ENCODE data around the gene TAB2. TPM values are rescaled to one million over a fixed set of nuclear protein-coding genes. Genes with fewer than 3 reads are reported as not detected.

TAB2 gene
- total RNA-seq, 1 experiment from 2014 or later: 56.7 TPM

DNA sequence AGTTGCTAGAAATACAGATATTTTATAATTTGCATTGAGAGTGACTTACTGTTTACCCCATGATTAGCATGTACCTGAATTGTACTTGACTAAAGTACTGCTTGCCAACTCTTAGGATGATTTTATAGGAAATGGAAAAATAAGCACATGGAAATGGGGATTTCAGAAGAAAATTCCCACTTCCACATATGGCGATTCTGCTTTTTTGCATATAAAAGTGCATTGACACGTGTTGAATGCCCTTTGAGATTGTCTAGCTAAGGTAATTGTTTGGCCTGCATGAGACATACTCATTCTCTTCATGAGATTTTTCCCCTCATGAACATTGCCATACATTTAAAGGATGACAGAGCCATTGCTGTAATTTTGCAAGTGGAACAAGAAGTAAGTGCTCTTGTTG, 10.1 kb downstream of the TAB2 start:
- Histone ChIP-seq H2AFZ (ENCODE audit: low read depth, low read length, poor library complexity, severe bottlenecking) (no peak overlapping the region), H3K79me2 (ENCODE audit: insufficient read depth, low read length) (peaks cover 100% of the 10 kb centered on the region), H3K27ac (ENCODE audit: low read depth, low read length) (no peak overlapping the region), H3K36me3 (ENCODE audit: control insufficient read depth in 1 of 2, insufficient read depth in 2 of 2, low read length in 2 of 2) (no peaks in the 10 kb centered on the region), H3K9me3 (ENCODE audit: control insufficient read depth in 1 of 2, insufficient read depth in 1 of 2, low read depth in 1 of 2, low read length in 2 of 2) (no peaks in the 10 kb centered on the region), H4K20me1 (ENCODE audit: insufficient read depth) (peaks cover 10% of the 10 kb centered on the region; the same call in 1 of the 2 replicates), H3K9me2 (ENCODE audit: insufficient read depth) (no peaks in the 10 kb centered on the region), H3K27me3 (ENCODE audit: insufficient read depth, low read length) (no peaks in the 10 kb centered on the region), H3K4me1 (ENCODE audit: control insufficient read depth in 1 of 2, insufficient read depth in 2 of 2, low read length in 2 of 2) (peaks cover 5 to 16% of the 10 kb centered on the region in 2 experiments; a peak in 3 of 4 replicates), H3K9ac (ENCODE audit: low read length) (no peak overlapping the region), H3K4me2 (ENCODE audit: low read length) (no peak overlapping the region), H3K4me3 (replicated peaks in 1 of 2; ENCODE audit: low read depth in 1 of 2, low read length in 2 of 2) (no peak overlapping the region)
- ChIA-PET POLR2A (no interaction called here), CTCF (no interaction called here), RAD21 (ENCODE audit: low non-redundant PET in 1 of 2, low total read pairs in 2 of 2, uncharacterized antibody in 2 of 2, unreplicated experiment in 2 of 2) (no interaction called here)
- ATAC-seq: no peak
- BruUV-seq (replicated peaks): no TSS peak
- intact Hi-C loops (cut with micrococcal nuclease): no loop called here
- DNase-seq (ENCODE audit: low read depth, low spot score): no peak
- TF ChIP-seq CEBPB (IDR thresholded peaks at IDR 0.05; ENCODE audit: low read depth): no peak
- TF ChIP-seq, protein P1, sequence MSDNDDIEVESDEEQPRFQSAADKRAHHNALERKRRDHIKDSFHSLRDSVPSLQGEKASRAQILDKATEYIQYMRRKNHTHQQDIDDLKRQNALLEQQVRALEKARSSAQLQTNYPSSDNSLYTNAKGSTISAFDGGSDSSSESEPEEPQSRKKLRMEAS (IDR thresholded peaks at IDR 0.05): no peak
- TF ChIP-seq EGR1 (IDR thresholded peaks at IDR 0.05; ENCODE audit: low read depth): no peak
- no peak for TF ChIP-seq RAD21 (IDR thresholded peaks at IDR 0.05; ENCODE audit: low read depth)
- no peak for TF ChIP-seq YY1 (IDR thresholded peaks at IDR 0.05; ENCODE audit: extremely low read depth, insufficient replicate concordance, low read depth, low read length)
- no peak for TF ChIP-seq REST (IDR thresholded peaks at IDR 0.05; ENCODE audit: low read depth)
- TF ChIP-seq FOSL1 (IDR thresholded peaks at IDR 0.05; ENCODE audit: low read depth): no peak
- TF ChIP-seq SRF (IDR thresholded peaks at IDR 0.05; ENCODE audit: low read depth): no peak
- TF ChIP-seq, protein P2, sequence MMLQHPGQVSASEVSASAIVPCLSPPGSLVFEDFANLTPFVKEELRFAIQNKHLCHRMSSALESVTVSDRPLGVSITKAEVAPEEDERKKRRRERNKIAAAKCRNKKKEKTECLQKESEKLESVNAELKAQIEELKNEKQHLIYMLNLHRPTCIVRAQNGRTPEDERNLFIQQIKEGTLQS (IDR thresholded peaks at IDR 0.05): no peak
- no peak for TF ChIP-seq JUND (IDR thresholded peaks at IDR 0.05)
- TF ChIP-seq ZFX (IDR thresholded peaks at IDR 0.05): no peak
- no peak for TF ChIP-seq TCF7L2 (IDR thresholded peaks at IDR 0.05; ENCODE audit: borderline replicate concordance, extremely low read depth, insufficient read depth, insufficient read length)
- no peak for TF ChIP-seq SP1 (IDR thresholded peaks at IDR 0.05; ENCODE audit: low read depth)
- TF ChIP-seq, protein P3, sequence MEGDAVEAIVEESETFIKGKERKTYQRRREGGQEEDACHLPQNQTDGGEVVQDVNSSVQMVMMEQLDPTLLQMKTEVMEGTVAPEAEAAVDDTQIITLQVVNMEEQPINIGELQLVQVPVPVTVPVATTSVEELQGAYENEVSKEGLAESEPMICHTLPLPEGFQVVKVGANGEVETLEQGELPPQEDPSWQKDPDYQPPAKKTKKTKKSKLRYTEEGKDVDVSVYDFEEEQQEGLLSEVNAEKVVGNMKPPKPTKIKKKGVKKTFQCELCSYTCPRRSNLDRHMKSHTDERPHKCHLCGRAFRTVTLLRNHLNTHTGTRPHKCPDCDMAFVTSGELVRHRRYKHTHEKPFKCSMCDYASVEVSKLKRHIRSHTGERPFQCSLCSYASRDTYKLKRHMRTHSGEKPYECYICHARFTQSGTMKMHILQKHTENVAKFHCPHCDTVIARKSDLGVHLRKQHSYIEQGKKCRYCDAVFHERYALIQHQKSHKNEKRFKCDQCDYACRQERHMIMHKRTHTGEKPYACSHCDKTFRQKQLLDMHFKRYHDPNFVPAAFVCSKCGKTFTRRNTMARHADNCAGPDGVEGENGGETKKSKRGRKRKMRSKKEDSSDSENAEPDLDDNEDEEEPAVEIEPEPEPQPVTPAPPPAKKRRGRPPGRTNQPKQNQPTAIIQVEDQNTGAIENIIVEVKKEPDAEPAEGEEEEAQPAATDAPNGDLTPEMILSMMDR (IDR thresholded peaks at IDR 0.05 in 2 of 3, conservative IDR thresholded peaks at IDR 0.05 in 1 of 3; ENCODE audit: borderline replicate concordance in 1 of 3, insufficient read depth in 1 of 3, low read depth in 2 of 3, low read length in 2 of 3): no peak
- TF ChIP-seq CBX3 (IDR thresholded peaks at IDR 0.05; ENCODE audit: low read depth): no peak
- no peak for TF ChIP-seq POLR2AphosphoS5 (IDR thresholded peaks at IDR 0.05; ENCODE audit: low read depth, low read length)
- no peak for TF ChIP-seq EZH2phosphoT487 (IDR thresholded peaks at IDR 0.05; ENCODE audit: borderline replicate concordance)

Measured in HCT116 (cell line).